Measurements from ENCODE around the gene MARK3.

GRCh38 chr14:103547941-103548462 is 162.8 kb downstream of the MARK3 start:
- no peak for TF ChIP-seq CTCF (conservative IDR thresholded peaks at IDR 0.05)
- no peak for TF ChIP-seq ZFX (IDR thresholded peaks at IDR 0.05)
